Measurements from ENCODE around the gene PCED1B.
"Not testable (repeated sequence)": the region's sequence is repeated elsewhere in the genome, so short reads cannot be mapped to it uniquely, and the experiment has no call there.

PCED1B gene

DNA sequence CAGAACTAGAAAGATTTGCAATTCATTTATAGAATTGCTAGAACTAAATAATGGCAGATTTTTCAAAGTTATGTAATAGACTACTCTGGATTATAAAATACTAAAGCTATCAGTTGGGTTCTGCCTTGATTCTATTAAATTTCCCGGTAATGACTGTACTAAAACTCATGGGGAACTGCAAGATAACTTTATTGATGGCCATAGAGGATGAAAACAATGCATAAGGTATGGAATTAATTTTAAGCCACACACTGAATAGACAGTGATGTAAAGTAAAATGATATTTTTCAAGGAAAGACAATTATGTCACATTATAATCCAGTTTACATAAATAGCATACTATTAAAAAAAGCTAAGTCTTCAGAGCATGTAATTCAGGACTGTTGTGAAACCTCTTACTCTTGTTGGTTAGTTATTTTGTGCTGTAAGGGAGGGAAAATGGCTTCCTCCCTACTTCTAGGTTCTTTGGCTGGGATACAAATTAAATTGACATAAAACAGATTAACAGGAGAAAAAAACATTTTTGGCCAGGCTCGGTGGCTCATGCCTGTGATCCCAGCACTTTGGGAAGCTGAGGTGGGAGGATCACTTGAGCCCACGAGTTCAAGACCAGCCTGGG, 134.7 kb downstream of the PCED1B start:
- no peak for DNase-seq

DNA sequence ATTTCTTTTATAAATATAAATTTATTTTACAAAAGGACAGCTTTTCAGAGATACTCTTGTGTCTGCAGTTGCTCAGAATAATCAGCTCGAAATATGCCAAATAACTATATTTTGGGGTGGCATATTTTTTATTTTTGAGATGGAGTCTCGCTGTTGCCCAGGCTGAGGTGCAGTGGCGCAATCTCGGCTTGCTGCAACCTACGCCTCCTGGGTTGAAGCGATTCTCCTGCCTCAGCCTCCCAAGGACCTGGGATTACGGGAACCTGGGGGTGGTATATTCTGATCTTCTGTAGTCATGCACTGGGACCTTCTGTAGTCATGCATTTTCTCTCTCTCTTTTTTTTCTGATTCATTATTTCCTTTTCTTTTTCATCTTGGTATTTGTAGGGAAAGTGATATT, 135.3 kb downstream of the PCED1B start:
- DNase-seq: no peak

DNA sequence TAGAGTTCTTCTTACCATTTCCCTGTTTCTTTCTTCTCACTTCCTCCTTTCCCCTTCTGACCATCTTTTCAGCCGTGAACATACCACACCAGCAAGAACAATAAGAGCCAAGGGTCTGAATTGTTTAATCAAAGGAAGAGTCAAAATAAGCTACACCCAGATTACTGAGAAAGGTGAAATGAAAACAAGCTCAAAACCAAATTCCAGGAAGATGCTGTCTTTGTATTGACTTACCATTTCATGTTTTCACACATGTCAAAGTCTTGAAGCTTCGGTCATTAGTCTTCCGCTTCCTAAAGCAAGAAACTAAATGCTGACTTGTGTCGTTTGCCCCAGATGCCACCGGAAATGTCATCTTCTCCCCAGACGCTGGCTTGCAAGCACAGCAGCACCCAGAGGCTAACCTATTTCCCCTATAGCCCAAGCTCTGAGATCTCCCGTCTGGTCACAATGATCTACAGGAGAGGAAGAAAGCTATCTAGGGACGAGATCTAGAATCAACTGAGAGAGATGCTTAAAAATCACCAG, 136.8 kb downstream of the PCED1B start:
- DNase-seq: no peak

DNA sequence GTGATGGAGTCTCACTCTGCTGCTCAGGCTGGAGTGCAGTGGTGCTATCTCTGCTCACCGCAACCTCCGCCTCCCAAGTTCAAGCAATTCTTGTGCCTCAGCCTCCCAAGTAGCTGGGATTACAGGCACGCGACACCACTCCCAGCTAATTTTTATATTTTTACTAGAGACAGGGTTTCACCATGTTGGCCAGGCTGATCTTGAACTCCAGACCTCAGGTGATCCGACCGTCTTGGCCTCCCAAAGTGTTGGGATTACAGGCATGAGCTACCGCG, 138.1 kb downstream of the PCED1B start:
- DNase-seq: not testable (repeated sequence)

DNA sequence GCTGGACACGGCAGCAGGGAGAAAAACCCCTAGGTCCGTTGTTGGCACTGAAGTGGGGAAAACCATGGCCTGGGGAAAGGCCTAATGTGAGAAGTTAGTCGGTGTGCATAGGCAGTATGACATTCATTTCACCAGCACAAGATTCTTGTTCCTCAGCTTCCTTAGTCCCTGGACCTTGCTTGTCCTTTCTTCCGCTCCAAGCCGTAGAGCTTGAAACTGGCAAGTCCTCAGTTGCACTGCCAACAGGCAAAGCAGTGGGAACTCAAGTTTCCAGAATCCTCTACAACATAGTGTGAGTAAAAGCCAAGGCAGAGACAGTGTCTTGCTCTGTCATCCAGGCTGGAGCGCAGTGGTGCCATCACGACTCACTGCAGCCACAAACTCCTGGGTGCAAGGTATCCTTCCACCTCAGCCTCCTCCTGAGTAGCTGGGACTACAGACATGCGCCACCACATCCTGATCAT, 138.8 kb downstream of the PCED1B start:
- DNase-seq: no peak

DNA sequence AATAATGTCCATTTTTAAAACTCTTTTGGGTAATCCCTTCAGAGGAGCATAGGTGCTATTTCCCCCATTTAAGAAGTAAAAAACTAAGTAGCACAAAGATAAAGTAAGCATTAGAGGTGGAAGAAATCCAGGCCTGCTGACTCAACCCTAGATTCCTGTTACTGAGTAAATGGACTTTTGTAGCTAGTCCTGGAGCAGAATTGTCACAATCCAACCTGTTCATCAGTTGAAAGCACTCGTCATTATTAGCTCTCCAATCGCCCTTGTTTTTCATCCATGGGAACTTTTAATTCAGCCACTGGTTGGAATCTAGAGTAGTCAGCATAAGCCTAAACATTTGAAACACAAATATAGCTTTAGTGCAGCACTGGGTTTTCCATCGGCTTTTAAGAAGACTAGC, 139.8 kb downstream of the PCED1B start:
- no peak for DNase-seq

DNA sequence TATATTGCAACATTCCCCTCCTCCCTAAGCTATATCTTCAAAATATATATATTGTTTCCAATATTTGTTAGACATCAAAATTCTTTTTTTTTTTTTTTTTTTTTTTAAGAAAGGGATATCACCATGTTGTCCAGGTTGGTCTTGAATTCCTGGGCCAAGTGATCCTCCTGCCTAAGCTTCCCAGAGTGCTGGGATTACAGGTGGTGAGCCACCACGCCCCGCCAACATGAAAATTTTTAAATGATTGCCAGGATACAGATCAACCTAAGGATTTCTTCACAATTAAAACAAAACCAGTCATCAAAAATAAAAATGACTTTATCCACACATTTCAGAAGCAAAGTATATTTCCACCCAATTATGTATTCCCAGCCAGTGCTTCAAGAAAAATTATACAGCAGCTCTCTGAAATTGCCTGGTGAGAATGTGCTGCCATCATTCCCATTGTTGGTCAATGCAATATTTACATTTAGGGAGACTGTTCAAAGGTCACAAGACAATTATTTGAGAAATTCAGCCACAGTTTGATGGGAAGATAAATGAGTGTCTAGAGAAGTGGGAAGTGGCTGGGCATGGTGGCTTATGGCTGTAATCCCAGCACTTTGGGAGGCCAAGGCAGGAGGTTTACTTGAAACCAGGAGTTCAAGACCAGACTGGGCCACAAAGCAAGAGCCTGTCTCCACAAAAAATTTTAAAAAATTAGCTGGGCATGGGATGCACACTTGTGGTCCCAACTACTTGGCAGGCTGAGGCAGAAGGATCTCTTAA, 142.0 kb downstream of the PCED1B start:
- no peak for DNase-seq

DNA sequence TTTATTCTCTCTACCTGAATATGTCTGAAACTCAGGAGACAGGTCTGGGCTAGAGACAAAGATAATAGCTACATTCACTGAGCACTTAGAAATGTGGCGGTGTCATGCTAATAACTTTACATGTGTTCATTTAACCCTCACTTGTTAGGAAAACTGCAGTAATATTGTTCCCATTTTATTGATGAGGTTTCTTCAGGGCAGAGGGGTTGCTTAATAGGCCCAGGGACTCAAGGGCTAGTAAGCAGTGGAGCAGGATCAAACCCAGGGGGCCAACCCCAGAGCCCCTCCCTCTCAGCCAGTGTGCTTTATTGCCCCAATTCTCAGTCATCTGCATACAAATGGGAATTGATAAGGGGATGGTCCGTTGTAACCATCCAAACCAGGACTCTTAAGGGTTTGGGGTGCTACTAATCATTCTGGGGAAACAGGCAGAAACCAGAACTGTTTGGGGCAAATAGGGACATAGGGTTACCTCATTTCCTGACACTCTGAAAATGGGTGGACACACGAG, 143.2 kb downstream of the PCED1B start:
- DNase-seq: no peak

DNA sequence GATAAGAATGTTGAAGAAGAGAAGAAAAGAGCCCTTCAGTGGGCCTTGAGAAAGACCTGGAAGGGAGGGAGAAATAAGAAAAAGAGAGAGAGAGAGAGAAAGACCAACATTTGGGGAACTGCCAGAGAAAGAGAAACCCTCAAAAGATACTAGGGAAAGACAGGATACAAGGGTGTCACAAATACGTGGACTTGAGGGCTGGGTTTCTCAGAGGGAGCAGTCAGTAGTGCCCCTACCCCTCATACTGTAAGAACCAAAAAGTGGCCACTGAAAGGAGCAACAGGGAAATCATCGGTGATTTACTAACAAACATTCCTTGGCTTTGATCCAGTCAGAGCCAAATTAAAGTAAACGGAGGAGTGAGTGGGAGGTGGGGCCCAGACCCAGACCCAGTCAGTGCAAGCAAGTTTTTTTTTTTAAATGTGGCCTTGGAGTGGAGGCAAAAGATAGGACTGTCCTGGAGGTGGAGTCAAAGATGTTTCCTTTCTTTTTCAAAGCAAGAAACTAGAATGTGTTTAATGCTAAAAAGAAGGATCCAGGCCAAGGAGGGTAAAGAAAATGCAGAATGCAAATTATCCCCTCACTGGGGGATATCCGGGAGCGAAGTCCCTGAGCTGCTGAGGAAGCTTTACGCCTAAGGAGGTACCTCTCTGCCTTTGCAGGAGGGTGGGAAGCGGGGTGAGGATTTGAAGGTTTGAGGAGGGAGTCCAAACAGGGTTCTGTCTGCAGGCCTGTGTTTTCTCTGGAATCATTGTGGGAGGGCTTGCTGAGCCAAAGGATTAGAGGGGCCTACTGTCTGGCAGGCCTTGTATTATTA, 143.8 kb downstream of the PCED1B start:
- DNase-seq: no peak

DNA sequence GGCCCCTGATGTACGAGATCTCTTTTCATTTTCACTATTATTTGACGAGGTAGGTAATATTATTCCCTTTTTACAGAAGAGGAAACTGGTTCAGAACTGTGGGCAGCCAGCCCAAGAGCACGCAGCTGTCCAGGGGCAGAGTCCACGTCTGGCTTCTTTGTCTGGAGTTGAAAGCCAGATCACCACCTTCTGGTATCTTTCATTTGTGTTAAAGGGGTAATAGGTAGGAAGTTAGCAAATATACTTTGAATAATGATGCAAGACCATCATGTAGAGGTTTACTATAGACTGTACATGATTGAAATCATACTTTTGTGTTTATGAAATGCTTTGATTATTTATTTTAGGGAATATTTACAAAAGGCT, 144.4 kb downstream of the PCED1B start:
- no peak for DNase-seq

DNA sequence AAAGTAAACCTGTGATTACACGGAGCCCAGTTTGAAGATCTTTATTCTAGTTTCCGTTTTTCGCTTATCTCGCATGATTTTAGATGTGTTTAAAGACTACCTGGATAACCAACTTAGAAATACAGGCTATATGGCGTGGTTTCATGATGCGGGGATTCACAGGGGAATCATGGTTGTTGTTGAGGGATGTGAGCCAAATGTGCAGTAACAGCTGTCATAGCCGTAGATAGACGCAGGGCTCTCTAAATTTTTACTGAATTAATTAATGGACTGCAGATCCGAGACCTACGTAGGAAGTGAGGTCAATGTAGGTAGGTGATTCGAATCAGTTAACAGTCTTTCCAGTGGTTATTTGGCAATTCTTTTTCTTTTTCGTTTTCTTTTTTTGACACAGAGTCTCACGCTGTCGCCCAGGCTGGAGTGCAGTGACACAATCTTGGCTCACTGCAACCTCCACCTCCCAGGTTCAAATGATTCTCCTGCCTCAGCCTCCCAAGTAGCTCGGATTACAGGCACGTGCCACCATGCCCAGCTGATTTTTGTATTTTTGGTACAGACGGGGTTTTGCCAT, 145.2 kb downstream of the PCED1B start:
- DNase-seq: no peak

DNA sequence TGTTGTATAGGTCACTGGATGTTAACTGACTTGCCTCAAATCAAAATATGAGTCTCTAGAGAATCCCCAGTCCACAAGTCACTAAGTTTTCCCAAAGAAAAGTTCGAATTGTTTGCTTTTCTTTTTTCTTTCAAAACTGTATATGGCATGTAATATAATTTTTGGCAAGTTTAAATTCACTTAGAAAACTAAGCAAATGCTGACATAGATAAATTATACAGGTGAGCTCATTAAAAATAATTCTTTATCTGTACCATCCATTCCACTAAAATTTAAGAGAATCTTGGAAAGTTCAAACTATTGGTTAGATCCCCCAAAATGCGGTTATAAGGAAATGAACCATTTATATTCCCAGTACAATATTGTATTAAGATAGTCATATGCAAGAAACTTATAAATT, 145.9 kb downstream of the PCED1B start:
- no peak for DNase-seq

DNA sequence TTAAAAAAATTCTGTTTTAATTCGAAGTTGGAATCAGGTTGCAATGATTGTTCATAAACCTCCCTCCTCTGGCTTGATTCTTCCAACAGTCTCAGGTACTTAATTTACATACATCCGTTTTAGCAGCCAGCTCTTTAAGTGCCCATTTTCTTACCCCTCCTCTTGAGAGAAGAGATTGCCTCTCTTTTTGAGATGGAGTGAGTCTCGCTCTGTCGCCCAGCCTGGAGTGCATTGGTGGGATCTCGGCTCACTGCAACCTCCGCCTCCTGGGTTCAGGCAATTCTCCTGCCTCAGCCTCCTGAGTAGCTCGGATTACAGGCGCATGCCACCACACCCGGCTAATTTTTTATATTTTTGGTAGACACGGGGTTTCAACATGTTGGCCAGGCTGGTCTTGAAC, 146.8 kb downstream of the PCED1B start:
- no peak for DNase-seq

DNA sequence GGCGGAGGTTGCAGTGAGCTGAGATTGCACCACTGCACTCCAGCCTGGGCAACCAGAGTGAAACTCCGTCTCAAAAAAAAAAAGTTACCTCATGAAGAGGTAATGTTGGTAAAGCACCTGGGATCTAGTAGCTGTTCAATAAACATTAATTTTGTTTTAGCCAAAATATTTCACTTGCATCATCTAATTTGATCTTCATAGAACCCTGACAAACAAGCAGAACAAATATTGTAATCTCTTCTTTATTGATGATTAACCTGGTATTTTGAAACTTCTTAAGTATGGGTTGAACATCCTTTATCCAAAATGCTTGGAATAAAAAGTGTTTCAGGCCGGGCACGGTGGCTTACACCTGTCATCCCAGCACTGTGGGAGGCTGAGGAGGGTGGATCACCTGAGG, 149.4 kb downstream of the PCED1B start:
- no peak for DNase-seq

DNA sequence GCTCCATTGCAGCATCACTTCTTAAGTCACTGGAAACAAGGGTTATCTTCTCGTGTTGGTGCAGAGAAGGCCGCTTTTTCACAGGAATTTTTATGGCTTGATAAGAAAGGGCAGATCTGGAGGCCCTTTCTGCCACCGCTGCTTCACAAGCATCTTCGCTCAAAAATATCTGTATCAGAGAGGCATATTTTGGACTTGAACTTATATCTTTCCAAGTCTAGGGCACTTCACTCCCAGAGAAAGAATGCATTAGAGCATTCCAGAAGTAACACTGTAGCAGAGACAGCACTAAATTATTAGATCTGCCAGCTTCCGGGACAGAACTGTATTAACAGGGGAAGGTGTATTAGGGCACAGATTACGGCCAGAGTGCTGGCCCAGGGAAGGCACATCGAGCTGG, 152.0 kb downstream of the PCED1B start:
- DNase-seq: no peak

DNA sequence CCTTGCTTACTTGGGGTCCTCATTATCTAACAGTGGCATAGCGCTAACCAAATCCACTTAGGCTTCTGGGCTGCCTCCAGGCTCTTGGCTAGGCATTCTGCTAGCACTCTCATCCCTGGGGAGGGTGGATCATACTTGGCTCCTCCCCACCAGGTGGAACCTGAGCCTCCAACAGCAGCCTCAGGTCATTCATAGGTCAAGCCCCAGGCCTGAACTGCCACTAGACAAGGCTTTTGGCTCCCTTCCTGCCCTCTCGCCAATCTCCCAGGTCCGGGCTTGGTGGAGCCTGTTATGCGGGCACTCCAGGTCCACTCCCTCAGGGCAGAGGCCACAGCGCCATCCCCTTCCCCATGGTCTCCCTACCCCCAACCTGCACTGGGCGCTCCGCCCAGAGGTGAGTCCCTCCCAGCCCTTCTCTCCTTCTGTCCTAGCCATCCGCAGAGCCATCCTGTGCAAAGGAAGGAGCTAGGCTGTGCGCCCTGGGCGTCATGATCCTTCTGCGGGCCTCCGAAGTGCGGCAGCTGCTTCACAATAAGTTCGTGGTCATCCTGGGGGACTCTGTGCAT, 155.2 kb downstream of the PCED1B start:
- DNase-seq: no peak

DNA sequence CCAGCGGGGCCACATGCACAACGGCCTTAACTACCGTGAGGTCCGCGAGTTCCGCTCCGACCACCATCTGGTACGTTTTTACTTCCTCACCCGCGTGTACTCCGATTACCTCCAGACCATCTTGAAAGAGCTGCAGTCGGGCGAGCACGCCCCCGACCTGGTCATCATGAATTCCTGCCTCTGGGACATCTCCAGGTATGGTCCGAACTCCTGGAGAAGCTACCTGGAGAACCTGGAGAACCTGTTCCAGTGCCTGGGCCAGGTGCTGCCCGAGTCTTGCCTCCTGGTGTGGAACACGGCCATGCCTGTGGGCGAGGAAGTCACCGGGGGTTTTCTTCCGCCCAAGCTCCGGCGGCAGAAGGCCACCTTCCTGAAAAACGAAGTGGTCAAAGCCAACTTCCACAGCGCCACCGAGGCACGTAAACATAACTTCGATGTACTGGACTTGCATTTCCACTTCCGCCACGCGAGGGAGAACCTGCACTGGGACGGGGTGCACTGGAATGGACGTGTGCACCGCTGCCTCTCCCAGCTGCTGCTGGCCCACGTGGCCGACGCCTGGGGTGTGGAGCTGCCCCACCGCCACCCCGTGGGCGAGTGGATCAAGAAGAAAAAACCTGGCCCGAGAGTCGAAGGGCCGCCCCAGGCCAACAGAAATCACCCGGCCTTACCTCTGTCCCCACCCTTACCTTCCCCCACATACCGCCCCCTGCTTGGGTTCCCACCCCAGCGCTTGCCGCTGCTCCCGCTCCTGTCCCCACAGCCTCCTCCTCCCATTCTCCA, 156.0 kb downstream of the PCED1B start:
- no peak for DNase-seq

DNA sequence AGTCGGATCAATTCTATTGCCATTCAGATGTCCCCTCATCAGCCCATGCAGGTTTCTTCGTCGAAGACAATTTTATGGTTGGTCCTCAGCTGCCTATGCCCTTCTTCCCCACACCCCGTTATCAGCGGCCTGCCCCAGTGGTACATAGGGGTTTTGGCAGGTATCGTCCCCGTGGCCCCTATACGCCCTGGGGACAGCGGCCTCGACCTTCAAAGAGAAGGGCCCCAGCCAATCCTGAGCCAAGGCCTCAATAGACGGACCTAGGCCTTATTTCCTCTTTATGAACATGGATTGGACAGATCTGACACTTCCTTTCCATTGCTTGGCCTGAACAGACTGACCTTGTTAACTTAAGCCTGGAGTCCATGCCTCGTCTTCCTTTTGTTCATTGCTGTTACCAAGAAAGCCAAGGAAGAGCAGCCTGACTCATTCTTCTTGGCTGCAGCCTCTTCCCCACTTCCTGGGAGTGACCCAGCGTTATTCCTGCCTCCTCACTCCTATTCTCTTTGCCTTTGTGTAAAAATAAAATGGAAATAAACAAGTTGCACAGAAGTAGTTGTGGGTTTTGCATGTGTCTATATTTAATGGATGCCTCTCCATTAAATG, 156.8 kb downstream of the PCED1B start:
- no peak for DNase-seq

DNA sequence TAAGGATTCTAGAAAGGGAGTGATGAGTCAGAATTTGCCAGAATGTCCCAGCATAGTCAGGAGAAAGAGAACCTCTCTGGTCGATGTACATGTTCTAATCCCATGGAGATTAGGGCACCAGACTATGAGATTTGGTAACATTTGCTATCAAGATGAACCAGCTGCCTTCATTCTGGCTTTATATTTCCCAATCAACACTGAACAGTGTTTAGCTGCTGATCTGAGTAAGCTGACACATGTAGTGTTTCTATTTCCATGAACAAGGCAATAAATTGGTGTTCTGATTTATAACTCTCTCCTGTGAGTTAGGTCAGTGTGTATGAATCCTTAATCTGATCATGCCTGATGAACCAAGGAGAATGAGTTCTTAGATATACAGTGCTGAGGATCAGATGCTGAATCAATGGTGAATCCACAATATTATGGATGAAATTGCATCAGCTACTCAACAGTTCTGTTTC, 158.4 kb downstream of the PCED1B start:
- no peak for DNase-seq

DNA sequence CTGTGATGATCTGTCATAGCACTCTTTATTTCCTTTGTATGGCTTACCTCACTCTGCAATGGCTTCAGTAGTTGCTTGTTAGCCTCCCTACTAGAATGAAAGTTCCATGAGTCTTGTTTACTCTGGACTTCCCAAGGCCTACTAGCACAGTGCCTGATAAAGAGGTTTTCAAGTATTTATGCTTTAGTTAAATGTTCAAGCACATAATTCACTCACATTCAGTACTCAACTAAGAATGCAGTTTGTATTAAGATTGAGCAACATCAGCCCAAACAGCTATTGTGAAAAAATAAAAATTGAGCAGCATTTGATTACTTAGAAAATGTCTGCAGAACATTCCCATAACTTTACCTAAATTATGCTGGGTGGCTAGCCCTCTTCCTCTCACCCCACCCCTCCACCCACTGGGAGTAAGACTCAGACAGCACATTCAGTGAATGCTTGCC, 159.3 kb downstream of the PCED1B start:
- DNase-seq: no peak

DNA sequence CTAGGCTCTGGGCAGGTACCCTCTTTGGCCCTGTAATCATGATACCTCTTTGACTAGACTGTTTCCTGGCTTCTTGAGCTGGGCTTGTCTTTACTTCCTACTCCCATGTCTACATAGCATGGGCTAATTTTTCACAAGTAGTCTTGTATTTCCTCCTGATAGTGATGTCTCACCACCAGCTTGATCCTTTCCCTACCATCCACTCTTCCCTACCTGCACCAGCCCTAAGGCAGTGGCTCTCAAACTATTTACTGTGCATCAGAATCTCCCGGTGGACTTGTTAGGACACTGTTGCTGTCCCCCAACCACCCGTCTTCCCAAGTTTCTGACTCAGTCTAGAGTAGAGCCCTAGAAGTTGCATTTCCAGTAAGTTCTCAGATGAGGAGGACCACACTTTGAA, 163.0 kb downstream of the PCED1B start:
- DNase-seq: no peak

DNA sequence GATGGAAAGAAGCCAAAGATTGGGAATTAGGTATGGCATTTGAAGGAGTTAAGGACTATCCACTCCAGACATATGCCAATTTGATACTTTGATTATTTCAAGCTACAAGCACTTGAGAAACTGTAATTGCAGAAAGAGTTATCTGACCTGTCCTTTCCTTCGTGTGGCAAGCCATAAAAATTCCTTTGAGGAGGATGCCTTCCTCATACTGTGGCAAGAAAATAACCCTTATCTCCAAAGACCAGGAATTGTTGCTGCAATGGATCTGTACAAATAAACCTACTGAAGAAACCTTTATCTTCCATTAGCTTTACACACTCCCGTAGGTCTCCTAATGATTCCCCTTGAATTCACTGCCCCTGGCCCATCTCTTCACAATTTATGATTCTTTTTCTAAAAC, 165.4 kb downstream of the PCED1B start:
- no peak for DNase-seq
